ENCODE data around the gene USP5. TPM values are rescaled to one million over a fixed set of nuclear protein-coding genes. Genes with fewer than 3 reads are reported as not detected.

The USP5 gene
- total RNA-seq, 4 donors from 2014 or later: 50.6 to 60.0 (median 54.0) TPM

DNA sequence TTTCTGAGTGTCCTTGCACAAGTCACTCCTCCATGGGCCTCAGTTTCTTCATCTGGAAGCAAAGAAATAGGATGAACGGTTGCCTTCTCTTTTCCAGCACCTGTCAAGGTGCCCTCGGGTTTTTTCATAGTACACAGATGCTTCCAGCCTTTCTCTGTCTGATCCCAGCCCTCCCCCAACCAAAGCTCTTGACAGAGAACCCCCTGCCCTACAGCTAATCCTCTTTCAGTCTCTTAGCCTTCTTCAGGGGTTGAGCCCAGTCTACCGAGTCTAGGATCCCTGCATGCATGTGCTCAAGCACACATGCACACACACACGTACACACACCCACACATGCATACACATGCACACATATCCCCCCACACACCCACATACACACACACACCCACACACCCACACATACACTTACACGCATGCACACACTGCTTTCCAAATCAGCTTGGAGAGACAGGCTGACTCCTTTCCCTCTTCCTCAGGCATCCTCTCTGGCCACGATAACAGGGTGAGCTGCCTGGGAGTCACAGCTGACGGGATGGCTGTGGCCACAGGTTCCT is 5.6 kb upstream of the USP5 start:
- Histone ChIP-seq H3K9me3 (no peaks in the 10 kb centered on the region), H3K4me1 (peaks cover 11 to 13% (median 11%) of the 10 kb centered on the region in 3 donors), H3K27ac (no peak overlapping the region), H3K4me3 (no peak overlapping the region), H3K36me3 (peaks cover 0 to 43% (median 0%) of the 10 kb centered on the region in 3 donors), H3K27me3 (no peaks in the 10 kb centered on the region)
- WGBS, 2 donors: 84 to 85% methylated on average over 5 to 7 of the region's 7 CpGs
- TF ChIP-seq, protein P1, sequence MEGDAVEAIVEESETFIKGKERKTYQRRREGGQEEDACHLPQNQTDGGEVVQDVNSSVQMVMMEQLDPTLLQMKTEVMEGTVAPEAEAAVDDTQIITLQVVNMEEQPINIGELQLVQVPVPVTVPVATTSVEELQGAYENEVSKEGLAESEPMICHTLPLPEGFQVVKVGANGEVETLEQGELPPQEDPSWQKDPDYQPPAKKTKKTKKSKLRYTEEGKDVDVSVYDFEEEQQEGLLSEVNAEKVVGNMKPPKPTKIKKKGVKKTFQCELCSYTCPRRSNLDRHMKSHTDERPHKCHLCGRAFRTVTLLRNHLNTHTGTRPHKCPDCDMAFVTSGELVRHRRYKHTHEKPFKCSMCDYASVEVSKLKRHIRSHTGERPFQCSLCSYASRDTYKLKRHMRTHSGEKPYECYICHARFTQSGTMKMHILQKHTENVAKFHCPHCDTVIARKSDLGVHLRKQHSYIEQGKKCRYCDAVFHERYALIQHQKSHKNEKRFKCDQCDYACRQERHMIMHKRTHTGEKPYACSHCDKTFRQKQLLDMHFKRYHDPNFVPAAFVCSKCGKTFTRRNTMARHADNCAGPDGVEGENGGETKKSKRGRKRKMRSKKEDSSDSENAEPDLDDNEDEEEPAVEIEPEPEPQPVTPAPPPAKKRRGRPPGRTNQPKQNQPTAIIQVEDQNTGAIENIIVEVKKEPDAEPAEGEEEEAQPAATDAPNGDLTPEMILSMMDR (IDR thresholded peaks at IDR 0.05): no peak
- TF ChIP-seq POLR2A (IDR thresholded peaks at IDR 0.05): no peak
- no peak for DNase-seq
- intact Hi-C loops (cut with DNase I): no loop called here

GRCh38 chr12:6847676-6848075 is 4.3 kb upstream of the USP5 start:
- DNase-seq: no peak
- H3K4me1 ChIP-seq: peaks cover 11 to 14% (median 11%) of the 10 kb centered on the region in 3 donors
- no peak overlapping the region for H3K27ac ChIP-seq
- no peak for TF ChIP-seq POLR2A (IDR thresholded peaks at IDR 0.05)
- TF ChIP-seq, protein P1 (IDR thresholded peaks at IDR 0.05): no peak
- peaks cover 0 to 43% (median 0%) of the 10 kb centered on the region in 3 donors for H3K36me3 ChIP-seq
- H3K9me3 ChIP-seq: no peaks in the 10 kb centered on the region
- 87 to 90% methylated on average over 2 of the region's 2 CpGs for WGBS, 2 donors
- no peak overlapping the region for H3K4me3 ChIP-seq
- intact Hi-C loops (cut with DNase I): no loop called here
- H3K27me3 ChIP-seq: no peaks in the 10 kb centered on the region

GRCh38 chr12:6849427-6849826 is 2.5 kb upstream of the USP5 start:
- 92 to 100% methylated on average over 1 to 2 of the region's 2 CpGs for WGBS, 2 donors
- no peak for TF ChIP-seq POLR2A (IDR thresholded peaks at IDR 0.05)
- TF ChIP-seq, protein P1 (IDR thresholded peaks at IDR 0.05): no peak
- no peak overlapping the region for H3K27ac ChIP-seq
- no peak overlapping the region for H3K4me3 ChIP-seq
- no peak for DNase-seq
- intact Hi-C loops (cut with DNase I): no loop called here
- H3K9me3 ChIP-seq: no peaks in the 10 kb centered on the region
- H3K4me1 ChIP-seq: peaks cover 11 to 29% (median 24%) of the 10 kb centered on the region in 3 donors
- peaks cover 0 to 43% (median 0%) of the 10 kb centered on the region in 3 donors for H3K36me3 ChIP-seq
- no peaks in the 10 kb centered on the region for H3K27me3 ChIP-seq

DNA sequence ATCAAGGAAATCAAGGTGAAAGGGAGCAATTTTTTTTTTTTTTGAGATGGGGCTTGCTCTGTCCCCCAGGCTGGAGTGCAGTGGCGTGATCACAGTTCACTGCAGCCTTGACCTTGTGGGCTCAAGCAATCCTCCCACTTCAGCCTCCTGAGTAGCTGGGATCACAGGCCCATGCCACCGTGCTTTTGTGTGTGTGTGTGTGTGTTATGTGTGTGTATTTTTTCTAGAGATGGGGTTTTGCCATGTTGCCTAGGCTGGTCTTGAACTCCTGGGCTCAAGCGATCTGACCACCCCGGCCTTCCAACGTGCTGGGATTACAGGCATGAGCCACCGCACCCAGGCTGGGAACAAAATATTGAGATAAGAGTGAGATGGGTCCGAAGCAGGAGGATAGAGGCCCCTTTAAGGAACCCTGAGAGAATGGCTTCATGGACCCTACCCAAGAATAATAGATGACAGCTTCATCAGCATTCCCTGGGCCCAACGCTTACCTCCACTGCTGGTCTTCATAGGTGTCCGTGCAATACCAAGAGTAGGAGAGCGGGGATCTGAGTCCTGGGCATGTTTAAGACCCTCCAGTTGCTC is 1.9 kb upstream of the USP5 start:
- Histone ChIP-seq H3K4me3 (peak overlapping the region in 3 of 4 donors; percentile 58 to 86 (median 83)), H3K36me3 (peaks cover 0 to 45% (median 0%) of the 10 kb centered on the region in 3 donors), H3K4me1 (peaks cover 11 to 29% (median 24%) of the 10 kb centered on the region in 3 donors), H3K9me3 (no peaks in the 10 kb centered on the region), H3K27me3 (no peaks in the 10 kb centered on the region), H3K27ac (peak overlapping the region in 1 of 4 donors; percentile 99)
- TF ChIP-seq, protein P1 (IDR thresholded peaks at IDR 0.05): no peak
- no peak for TF ChIP-seq POLR2A (IDR thresholded peaks at IDR 0.05)
- DNase-seq: no peak
- WGBS, 2 donors: 71 to 82% methylated on average over 6 to 10 of the region's 10 CpGs
- intact Hi-C loops (cut with DNase I): no loop called here

DNA sequence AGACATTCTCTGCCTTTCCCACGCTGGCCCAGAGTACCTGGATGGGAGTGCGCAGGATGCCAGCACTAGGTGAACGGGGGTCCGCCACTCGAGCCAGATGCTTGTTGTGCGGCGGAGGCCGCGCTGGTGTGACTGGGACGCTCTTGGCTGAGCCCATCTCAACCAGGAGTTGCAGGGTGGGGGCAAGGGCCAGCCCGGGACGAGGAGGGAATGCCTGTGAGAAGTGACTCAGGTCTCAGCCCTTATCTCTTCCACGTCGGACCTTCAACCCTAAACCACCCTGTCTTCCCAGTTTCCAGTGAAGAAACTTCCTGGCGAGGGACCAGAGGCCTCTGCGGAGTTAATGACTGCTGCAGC is 1.2 kb upstream of the USP5 start:
- TF ChIP-seq POLR2A (IDR thresholded peaks at IDR 0.05): no peak
- TF ChIP-seq, protein P1 (IDR thresholded peaks at IDR 0.05): no peak
- 0 to 29% methylated on average over 4 to 14 of the region's 16 CpGs for WGBS, 2 donors
- peaks cover 11 to 29% (median 24%) of the 10 kb centered on the region in 3 donors for H3K4me1 ChIP-seq
- H3K36me3 ChIP-seq: peaks cover 2 to 45% (median 4%) of the 10 kb centered on the region in 3 donors
- intact Hi-C loops (cut with DNase I): no loop called here
- no peak for DNase-seq
- peak overlapping the region; percentile 58 to 86 (median 71) for H3K4me3 ChIP-seq
- no peaks in the 10 kb centered on the region for H3K27me3 ChIP-seq
- H3K27ac ChIP-seq: peak overlapping the region; percentile 92 to 99 (median 97)
- H3K9me3 ChIP-seq: no peaks in the 10 kb centered on the region

Measured in esophagus squamous epithelium (tissue), 5 donors.